GM21529 (cell line): ENCODE results near the gene ACOT12.
"Not testable (repeated sequence)": the region's sequence is repeated elsewhere in the genome, so short reads cannot be mapped to it uniquely, and the experiment has no call there.

Experiments used
- ATAC-seq: cut with Tn5 transposase; IDR thresholded peaks from one replicate; pipeline ENCODE4 v1.9.1; 2021; ENCODE audit not compliant: unreplicated experiment

Gene ACOT12

DNA sequence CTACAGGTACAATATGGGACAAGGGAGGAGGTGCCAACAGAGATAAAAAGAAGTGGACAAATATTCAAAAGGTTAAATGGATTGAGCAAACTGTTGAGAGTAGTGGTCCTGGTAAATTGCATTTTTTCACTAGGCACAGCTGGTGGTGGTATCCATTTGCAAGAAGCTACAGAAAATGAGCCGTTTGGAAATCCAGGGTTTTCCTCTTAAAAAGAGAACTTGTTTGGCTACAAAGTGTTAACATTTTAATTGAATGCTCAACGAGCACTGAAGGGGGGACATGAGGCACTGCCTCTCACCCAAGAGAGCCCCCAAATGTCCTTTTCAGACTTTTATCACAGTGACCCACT is 93.0 kb downstream of the ACOT12 start:
- no peak for ATAC-seq

- ATAC-seq, result no peak
Measured at GRCh38 chr5:81297531-81297930, 96.4 kb downstream of the ACOT12 start.

DNA sequence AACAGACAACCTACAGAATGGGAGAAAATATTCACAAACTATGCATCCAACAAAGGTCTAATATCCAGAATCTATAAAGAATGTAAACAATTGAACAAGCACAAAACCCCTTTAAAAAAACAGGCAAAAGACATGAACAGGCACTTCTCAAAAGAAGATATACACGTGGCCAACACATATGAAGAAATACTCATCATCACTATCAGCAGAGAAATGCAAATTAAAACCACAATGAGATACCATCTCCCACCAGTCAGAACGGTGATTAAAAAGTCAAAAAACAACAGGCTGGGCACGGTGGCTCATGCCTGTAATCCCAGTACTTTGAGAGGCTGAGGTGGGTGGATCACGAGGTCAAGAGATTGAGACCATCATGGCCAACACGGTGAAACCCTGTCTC is 99.9 kb downstream of the ACOT12 start:
- not testable (repeated sequence) for ATAC-seq

- ATAC-seq, result no peak
Measured at GRCh38 chr5:81292130-81292529, 101.8 kb downstream of the ACOT12 start.

DNA sequence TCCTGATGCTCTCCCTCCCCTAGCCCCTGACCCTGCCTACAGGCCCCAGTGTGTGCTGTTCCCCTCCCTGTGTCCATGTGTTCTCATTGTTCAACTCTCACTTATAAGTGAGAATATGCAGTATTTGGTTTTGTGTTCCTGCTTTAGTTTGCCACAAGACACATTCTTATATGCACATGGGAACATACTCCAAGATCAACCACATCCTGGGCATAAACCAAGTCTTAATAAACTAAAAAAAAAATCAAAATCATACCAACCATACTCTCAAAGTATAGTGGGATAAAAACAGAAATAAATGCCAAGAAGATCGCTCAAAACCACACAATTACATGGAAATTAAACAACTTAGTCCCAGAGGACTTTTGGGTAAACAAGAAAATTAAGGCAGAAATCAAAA is 103.8 kb downstream of the ACOT12 start:
- no peak for ATAC-seq

DNA sequence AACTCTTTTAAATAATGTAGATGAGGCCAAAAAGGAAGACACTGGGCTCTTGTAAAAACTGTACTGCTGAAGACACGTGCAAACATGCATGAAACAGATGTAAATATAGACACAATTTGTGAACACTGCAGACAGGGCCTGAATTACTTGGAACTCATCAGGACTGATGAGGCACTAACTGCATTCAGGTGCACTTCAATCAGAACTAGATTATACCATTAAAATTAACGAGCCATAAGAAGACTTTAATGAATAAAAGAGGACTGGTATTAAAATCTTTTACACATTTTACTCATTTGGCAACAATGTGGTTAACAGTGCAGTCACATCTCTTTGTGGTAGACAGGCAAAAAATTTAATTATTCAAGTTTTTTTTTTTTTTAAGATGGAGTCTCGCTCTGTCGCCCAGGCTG is 105.9 kb downstream of the ACOT12 start:
- no peak for ATAC-seq

- no peak for ATAC-seq
Measured at GRCh38 chr5:81286059-81286617, 107.8 kb downstream of the ACOT12 start.

DNA sequence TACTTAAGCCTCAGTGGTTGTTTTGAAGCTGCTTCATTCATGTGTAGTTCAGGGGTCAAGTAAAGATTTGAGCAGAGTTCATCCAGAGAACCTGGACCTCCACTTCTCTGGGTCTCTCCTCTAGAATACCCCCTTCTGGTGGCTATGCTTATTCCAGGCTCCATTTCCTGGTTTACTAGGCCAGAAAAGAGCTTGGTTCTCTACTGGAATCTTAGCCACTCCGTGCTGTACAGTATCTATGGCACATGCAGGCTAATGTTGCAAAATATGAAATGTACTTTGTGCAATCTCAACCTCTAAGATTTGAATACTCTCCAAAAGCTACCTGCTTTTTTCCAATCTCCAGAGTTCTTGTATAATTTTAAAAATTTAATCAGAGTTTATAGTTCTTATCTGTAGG is 110.0 kb downstream of the ACOT12 start:
- ATAC-seq, result no peak
